ENCODE data around the gene PKN2.

Gene PKN2

DNA sequence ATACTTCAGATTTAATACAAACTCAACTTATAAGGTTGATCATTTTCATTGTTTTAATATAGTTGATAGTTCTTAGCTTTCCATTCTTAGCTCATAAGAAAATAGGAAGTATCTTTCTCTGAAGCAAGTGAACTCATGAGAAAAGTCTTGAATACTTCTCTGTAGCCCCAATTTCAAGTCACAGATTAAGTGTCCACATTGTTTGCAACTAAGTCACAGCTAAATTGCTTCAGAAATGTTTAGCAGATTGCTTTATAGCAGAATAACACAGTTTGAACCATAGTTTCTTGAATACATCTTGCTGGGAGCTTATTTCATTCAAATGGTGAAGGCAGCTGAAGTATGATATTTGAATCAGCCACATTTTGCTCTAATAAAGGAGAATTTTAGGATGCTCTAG, 10.6 kb upstream of the PKN2 start:
- Histone ChIP-seq H3K27ac (ENCODE audit: low read depth, low read length) (no peak overlapping the region), H3K4me1 (ENCODE audit: control insufficient read depth in 1 of 2, insufficient read depth in 2 of 2, low read length in 2 of 2) (no peaks in the 10 kb centered on the region), H3K27me3 (ENCODE audit: control insufficient read depth in 1 of 2, insufficient read depth in 2 of 2, low read length in 2 of 2) (no peaks in the 10 kb centered on the region), H3K9me3 (ENCODE audit: control insufficient read depth in 1 of 2, low read length in 2 of 2) (no peaks in the 10 kb centered on the region), H3K36me3 (ENCODE audit: control insufficient read depth in 1 of 2, insufficient read depth in 2 of 2, low read length in 2 of 2) (no peaks in the 10 kb centered on the region), H3K4me3 (ENCODE audit: low read depth in 1 of 2, low read length in 2 of 2) (no peak overlapping the region), H3K9ac (ENCODE audit: low read depth in 1 of 2, low read length in 2 of 2) (no peak overlapping the region)

DNA sequence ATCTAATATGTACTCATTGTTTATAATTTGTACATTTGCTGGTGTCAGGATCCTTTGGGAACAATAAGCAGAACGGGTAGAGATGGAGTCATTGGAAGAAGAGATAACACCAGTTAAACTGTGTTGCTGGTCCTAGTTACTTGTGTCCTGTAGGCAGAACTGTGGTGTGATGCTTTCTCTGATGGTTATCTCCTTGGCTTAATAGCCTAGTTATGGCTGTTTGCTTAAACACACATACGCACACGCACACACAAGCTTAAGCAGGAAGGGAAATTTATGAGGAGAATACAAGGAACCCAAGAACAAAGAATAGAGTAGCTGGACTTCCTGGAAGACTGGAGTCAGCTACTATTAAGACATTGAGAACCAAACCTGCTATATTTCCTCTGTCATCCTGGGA, 5.7 kb upstream of the PKN2 start:
- Histone ChIP-seq H3K27ac (ENCODE audit: low read depth, low read length) (no peak overlapping the region), H3K4me3 (ENCODE audit: low read depth in 1 of 2, low read length in 2 of 2) (no peak overlapping the region), H3K4me1 (ENCODE audit: control insufficient read depth in 1 of 2, insufficient read depth in 2 of 2, low read length in 2 of 2) (peaks cover 5 to 11% of the 10 kb centered on the region in 2 donors), H3K9me3 (ENCODE audit: control insufficient read depth in 1 of 2, low read length in 2 of 2) (no peaks in the 10 kb centered on the region), H3K27me3 (ENCODE audit: control insufficient read depth in 1 of 2, insufficient read depth in 2 of 2, low read length in 2 of 2) (no peaks in the 10 kb centered on the region), H3K9ac (ENCODE audit: low read depth in 1 of 2, low read length in 2 of 2) (no peak overlapping the region), H3K36me3 (ENCODE audit: control insufficient read depth in 1 of 2, insufficient read depth in 2 of 2, low read length in 2 of 2) (no peaks in the 10 kb centered on the region)

DNA sequence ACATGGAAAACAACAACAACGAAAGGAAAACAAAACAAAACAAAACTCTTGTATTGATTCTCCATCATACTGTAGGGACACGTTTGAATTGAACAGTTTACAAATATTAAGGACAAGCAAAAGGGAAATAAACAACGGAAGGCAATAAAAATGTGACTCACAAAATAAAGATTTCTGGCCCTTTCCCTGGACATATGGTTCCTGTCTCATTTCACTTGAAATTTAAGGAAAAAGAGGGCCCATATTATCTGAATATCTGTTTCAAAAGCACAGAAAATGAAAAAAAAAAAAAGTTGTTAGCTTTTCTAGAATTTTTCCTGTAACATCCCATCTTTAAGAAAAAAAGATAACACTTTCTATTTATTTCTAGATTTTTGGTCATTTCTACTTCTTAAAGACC, 3.6 kb upstream of the PKN2 start:
- Histone ChIP-seq H3K9ac (ENCODE audit: low read depth in 1 of 2, low read length in 2 of 2) (no peak overlapping the region), H3K4me1 (ENCODE audit: control insufficient read depth in 1 of 2, insufficient read depth in 2 of 2, low read length in 2 of 2) (peaks cover 5 to 13% of the 10 kb centered on the region in 2 donors), H3K4me3 (ENCODE audit: low read depth in 1 of 2, low read length in 2 of 2) (no peak overlapping the region), H3K36me3 (ENCODE audit: control insufficient read depth in 1 of 2, insufficient read depth in 2 of 2, low read length in 2 of 2) (no peaks in the 10 kb centered on the region), H3K27me3 (ENCODE audit: control insufficient read depth in 1 of 2, insufficient read depth in 2 of 2, low read length in 2 of 2) (no peaks in the 10 kb centered on the region), H3K9me3 (ENCODE audit: control insufficient read depth in 1 of 2, low read length in 2 of 2) (no peaks in the 10 kb centered on the region), H3K27ac (ENCODE audit: low read depth, low read length) (no peak overlapping the region)

DNA sequence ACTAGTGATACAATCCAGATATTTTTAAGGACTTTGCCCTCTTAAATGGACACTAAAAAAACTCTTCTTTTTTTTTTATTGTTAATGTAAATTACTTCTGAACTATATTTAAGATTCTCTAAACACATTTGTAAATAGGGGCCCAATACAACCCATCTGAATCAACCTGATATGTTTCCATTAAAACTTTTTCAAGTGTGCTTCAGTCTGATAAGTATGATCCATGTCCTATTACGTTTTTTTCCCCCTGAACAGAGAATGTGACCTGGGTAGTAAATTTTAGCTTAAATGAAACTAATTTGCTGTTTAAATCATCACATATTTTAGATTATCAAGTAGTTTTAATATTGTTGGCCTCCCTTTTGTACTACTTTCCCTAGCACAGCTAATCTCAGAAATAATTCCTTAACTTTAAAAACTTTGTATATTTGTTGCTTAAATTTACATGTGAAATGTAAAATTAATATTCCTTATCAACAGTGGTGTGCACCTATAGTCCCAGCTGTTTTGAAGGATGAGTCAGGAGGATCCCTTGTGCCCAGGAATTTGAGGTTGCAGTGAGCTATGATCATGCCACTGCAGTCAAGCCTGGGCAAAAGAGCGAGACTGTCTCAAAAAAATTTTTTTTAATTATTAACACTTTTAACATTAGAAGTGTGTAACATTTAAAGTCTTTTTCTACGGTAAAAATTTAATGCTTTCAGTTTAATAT, 3.0 kb upstream of the PKN2 start:
- no peak overlapping the region for H3K27ac ChIP-seq (ENCODE audit: low read depth, low read length)
- H3K27me3 ChIP-seq (ENCODE audit: control insufficient read depth in 1 of 2, insufficient read depth in 2 of 2, low read length in 2 of 2): no peaks in the 10 kb centered on the region
- no peaks in the 10 kb centered on the region for H3K9me3 ChIP-seq (ENCODE audit: control insufficient read depth in 1 of 2, low read length in 2 of 2)
- H3K9ac ChIP-seq (ENCODE audit: low read depth in 1 of 2, low read length in 2 of 2): no peak overlapping the region
- no peak overlapping the region for H3K4me3 ChIP-seq (ENCODE audit: low read depth in 1 of 2, low read length in 2 of 2)
- no peaks in the 10 kb centered on the region for H3K36me3 ChIP-seq (ENCODE audit: control insufficient read depth in 1 of 2, insufficient read depth in 2 of 2, low read length in 2 of 2)
- H3K4me1 ChIP-seq (ENCODE audit: control insufficient read depth in 1 of 2, insufficient read depth in 2 of 2, low read length in 2 of 2): peaks cover 5 to 13% of the 10 kb centered on the region in 2 donors

DNA sequence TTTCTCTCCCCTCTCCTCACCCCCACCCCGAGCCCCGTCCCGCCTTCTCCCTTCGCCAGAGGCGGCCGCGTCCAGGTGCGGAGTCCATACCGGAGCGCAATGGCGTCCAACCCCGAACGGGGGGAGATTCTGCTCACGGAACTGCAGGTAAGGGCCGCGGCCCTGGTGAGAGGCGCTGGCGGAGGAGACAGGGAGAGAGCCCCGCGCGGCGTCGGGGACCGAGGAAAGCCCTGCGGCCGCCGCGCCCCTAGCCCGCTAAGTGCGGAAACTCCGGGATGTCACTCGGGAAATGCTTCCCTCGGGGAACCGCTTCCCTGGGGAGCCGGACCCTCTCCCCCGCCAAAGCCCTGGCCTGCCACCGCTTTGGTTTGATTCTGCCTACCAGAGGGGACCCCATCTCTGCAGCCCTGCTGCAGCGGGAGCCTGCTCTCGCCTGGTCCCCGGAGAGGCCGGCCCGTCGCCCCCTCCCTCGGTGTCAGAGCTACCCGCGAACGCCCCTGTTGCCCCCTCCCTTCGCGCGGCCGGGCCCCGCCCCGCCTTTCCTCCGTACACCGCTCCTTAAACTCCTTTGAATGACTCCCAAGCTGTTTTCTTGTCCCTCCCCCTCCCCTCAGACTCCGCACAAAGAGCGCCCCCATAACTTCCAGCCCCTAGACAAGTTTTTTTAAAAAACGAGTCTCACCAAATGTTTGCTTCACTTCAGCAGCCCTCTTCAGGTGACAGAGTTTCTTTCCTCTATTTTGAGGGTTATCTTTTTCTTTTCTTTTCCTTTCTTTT, 597 bp downstream of the PKN2 start:
- H3K4me3 ChIP-seq (ENCODE audit: low read depth in 1 of 2, low read length in 2 of 2): peak overlapping the region; percentile 88 to 93
- peak overlapping the region; percentile 94 for H3K27ac ChIP-seq (ENCODE audit: low read depth, low read length)
- H3K4me1 ChIP-seq (ENCODE audit: control insufficient read depth in 1 of 2, insufficient read depth in 2 of 2, low read length in 2 of 2): peaks cover 13 to 20% of the 10 kb centered on the region in 2 donors
- no peaks in the 10 kb centered on the region for H3K36me3 ChIP-seq (ENCODE audit: control insufficient read depth in 1 of 2, insufficient read depth in 2 of 2, low read length in 2 of 2)
- no peaks in the 10 kb centered on the region for H3K9me3 ChIP-seq (ENCODE audit: control insufficient read depth in 1 of 2, low read length in 2 of 2)
- H3K27me3 ChIP-seq (ENCODE audit: control insufficient read depth in 1 of 2, insufficient read depth in 2 of 2, low read length in 2 of 2): no peaks in the 10 kb centered on the region
- H3K9ac ChIP-seq (ENCODE audit: low read depth in 1 of 2, low read length in 2 of 2): peak overlapping the region; percentile 88 to 92

DNA sequence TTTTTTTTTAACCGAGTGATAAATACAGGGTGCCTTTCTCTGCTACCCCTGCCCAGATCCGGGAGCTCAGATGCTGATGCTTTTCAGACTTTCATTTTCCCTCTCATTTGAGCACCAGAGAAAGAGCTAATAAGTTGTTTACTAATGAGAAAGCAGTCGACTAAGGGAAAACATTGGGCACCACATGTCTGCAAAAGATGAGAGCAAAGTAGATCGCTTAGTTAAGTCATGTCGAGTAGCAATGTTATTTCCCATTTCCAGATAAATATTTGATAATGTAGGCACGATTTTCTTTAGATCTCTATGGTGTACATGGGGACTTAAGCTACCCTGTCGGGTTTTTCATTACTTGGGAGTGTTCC, 1.2 kb downstream of the PKN2 start:
- peak overlapping the region; percentile 94 for H3K27ac ChIP-seq (ENCODE audit: low read depth, low read length)
- H3K4me3 ChIP-seq (ENCODE audit: low read depth in 1 of 2, low read length in 2 of 2): peak overlapping the region; percentile 88 to 93
- H3K9me3 ChIP-seq (ENCODE audit: control insufficient read depth in 1 of 2, low read length in 2 of 2): no peaks in the 10 kb centered on the region
- no peaks in the 10 kb centered on the region for H3K36me3 ChIP-seq (ENCODE audit: control insufficient read depth in 1 of 2, insufficient read depth in 2 of 2, low read length in 2 of 2)
- peak overlapping the region; percentile 88 to 92 for H3K9ac ChIP-seq (ENCODE audit: low read depth in 1 of 2, low read length in 2 of 2)
- H3K27me3 ChIP-seq (ENCODE audit: control insufficient read depth in 1 of 2, insufficient read depth in 2 of 2, low read length in 2 of 2): no peaks in the 10 kb centered on the region
- peaks cover 13 to 20% of the 10 kb centered on the region in 2 donors for H3K4me1 ChIP-seq (ENCODE audit: control insufficient read depth in 1 of 2, insufficient read depth in 2 of 2, low read length in 2 of 2)

DNA sequence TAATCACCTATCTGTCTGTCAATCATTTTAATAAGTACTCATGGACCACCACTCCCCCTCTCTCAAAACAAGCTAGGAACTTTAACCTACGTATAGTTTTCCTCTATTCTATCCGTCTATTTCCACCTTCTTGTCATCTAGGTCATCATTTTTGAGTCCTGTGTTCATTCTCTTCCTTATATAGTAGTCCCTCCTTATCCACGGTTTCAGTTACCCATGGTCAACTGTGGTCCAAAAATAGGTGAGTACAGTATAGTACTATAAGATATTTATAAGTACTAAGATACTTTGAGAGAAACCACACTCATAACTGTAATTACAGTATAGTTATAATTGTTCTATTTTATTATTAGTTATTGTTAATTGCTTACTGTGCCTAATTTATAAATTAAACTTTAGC, 7.5 kb downstream of the PKN2 start:
- Histone ChIP-seq H3K9me3 (ENCODE audit: control insufficient read depth in 1 of 2, low read length in 2 of 2) (no peaks in the 10 kb centered on the region), H3K9ac (ENCODE audit: low read depth in 1 of 2, low read length in 2 of 2) (no peak overlapping the region), H3K27me3 (ENCODE audit: control insufficient read depth in 1 of 2, insufficient read depth in 2 of 2, low read length in 2 of 2) (no peaks in the 10 kb centered on the region), H3K4me1 (ENCODE audit: control insufficient read depth in 1 of 2, insufficient read depth in 2 of 2, low read length in 2 of 2) (peaks cover 5 to 8% of the 10 kb centered on the region in 2 donors), H3K36me3 (ENCODE audit: control insufficient read depth in 1 of 2, insufficient read depth in 2 of 2, low read length in 2 of 2) (peaks cover 0 to 4% of the 10 kb centered on the region in 2 donors), H3K4me3 (ENCODE audit: low read depth in 1 of 2, low read length in 2 of 2) (no peak overlapping the region), H3K27ac (ENCODE audit: low read depth, low read length) (no peak overlapping the region)

DNA sequence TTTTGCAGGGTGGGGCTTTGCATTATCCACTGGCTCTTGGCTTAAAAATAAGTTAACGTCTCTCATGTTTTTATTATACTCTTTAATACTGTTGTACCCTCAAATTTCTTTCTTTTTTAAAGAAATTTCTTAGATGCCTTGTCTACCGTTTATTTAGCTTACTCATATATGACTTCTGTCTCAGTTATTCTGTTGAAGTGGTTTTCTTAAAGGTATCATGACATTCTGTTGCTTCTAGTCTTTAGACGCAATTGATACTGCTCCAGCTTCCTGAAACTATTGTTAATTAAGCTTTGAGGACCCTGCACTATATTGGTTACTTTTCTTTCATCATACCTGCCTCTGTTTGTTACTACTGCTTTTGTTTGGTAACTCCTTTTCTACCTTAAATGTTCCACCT, 11.7 kb downstream of the PKN2 start:
- H3K9me3 ChIP-seq (ENCODE audit: control insufficient read depth in 1 of 2, low read length in 2 of 2): no peaks in the 10 kb centered on the region
- peaks cover 0 to 6% of the 10 kb centered on the region in 2 donors for H3K4me1 ChIP-seq (ENCODE audit: control insufficient read depth in 1 of 2, insufficient read depth in 2 of 2, low read length in 2 of 2)
- H3K27me3 ChIP-seq (ENCODE audit: control insufficient read depth in 1 of 2, insufficient read depth in 2 of 2, low read length in 2 of 2): no peaks in the 10 kb centered on the region
- H3K4me3 ChIP-seq (ENCODE audit: low read depth in 1 of 2, low read length in 2 of 2): no peak overlapping the region
- H3K9ac ChIP-seq (ENCODE audit: low read depth in 1 of 2, low read length in 2 of 2): no peak overlapping the region
- H3K27ac ChIP-seq (ENCODE audit: low read depth, low read length): no peak overlapping the region
- H3K36me3 ChIP-seq (ENCODE audit: control insufficient read depth in 1 of 2, insufficient read depth in 2 of 2, low read length in 2 of 2): peaks cover 0 to 4% of the 10 kb centered on the region in 2 donors

DNA sequence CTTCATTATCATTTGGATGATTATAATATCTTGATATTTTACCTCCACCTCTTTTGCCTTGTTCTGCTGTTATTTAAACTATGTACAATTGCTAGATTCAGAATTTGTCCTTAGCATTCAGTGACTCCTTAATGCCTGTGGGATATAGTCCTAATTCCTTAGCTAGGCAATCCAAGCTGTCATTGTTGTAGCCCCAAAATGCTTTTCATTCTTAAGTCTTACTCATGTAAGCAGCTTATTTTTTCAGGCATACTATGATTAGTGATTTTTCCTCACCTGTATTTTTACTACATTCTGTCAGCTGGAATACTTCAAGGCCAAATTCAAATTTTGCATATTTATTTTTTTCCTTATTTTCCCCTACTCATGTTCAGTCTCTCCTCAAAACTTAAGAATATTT, 13.4 kb downstream of the PKN2 start:
- H3K27me3 ChIP-seq (ENCODE audit: control insufficient read depth in 1 of 2, insufficient read depth in 2 of 2, low read length in 2 of 2): no peaks in the 10 kb centered on the region
- H3K36me3 ChIP-seq (ENCODE audit: control insufficient read depth in 1 of 2, insufficient read depth in 2 of 2, low read length in 2 of 2): no peaks in the 10 kb centered on the region
- no peak overlapping the region for H3K4me3 ChIP-seq (ENCODE audit: low read depth in 1 of 2, low read length in 2 of 2)
- H3K9me3 ChIP-seq (ENCODE audit: control insufficient read depth in 1 of 2, low read length in 2 of 2): no peaks in the 10 kb centered on the region
- peaks cover 0 to 12% of the 10 kb centered on the region in 2 donors for H3K4me1 ChIP-seq (ENCODE audit: control insufficient read depth in 1 of 2, insufficient read depth in 2 of 2, low read length in 2 of 2)
- no peak overlapping the region for H3K9ac ChIP-seq (ENCODE audit: low read depth in 1 of 2, low read length in 2 of 2)
- H3K27ac ChIP-seq (ENCODE audit: low read depth, low read length): no peak overlapping the region

DNA sequence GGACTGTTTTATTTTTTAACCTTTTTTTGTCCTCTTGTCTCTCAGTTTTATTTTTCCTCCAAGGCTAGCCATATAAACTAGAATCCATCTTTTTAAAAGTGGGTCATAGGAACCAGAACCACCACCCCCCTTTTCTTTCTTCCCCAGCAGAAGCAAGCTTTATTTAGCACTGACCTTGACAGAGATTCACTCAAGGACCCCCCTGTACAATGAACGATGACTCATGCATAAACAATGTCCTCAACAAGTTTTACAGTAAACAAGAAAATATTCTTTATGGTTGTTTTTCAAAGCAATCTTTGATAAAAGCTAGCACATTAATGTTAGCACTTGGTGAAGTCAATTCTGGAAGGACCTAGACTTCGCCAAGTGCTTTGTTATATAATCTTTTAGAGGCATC, 14.1 kb downstream of the PKN2 start:
- H3K27ac ChIP-seq (ENCODE audit: low read depth, low read length): no peak overlapping the region

More for the DNA sequence above, 14.1 kb downstream of the PKN2 start:
- H3K9me3 ChIP-seq (ENCODE audit: control insufficient read depth in 1 of 2, low read length in 2 of 2): no peaks in the 10 kb centered on the region
- no peaks in the 10 kb centered on the region for H3K27me3 ChIP-seq (ENCODE audit: control insufficient read depth in 1 of 2, insufficient read depth in 2 of 2, low read length in 2 of 2)
- H3K9ac ChIP-seq (ENCODE audit: low read depth in 1 of 2, low read length in 2 of 2): no peak overlapping the region
- no peak overlapping the region for H3K4me3 ChIP-seq (ENCODE audit: low read depth in 1 of 2, low read length in 2 of 2)
- H3K36me3 ChIP-seq (ENCODE audit: control insufficient read depth in 1 of 2, insufficient read depth in 2 of 2, low read length in 2 of 2): no peaks in the 10 kb centered on the region
- H3K4me1 ChIP-seq (ENCODE audit: control insufficient read depth in 1 of 2, insufficient read depth in 2 of 2, low read length in 2 of 2): peaks cover 0 to 12% of the 10 kb centered on the region in 2 donors

Measured in duodenal mucosa (tissue), 2 donors.